K562 (cell line): ENCODE measurements around the gene RAB27B. TPM values are rescaled to one million over a fixed set of nuclear protein-coding genes. Genes with fewer than 3 reads are reported as not detected.

Experiments
- CBX8 ChIP-seq: fragments of 200-600 bp; sonication (generic); IDR thresholded peaks from 2 replicates; pipeline ENCODE4 v1.6.1; 2012; ENCODE audit warnings: borderline replicate concordance, mixed run types, low read depth, mild to moderate bottlenecking, moderate library complexity, mixed read lengths, low read length, control low read depth, inconsistent platforms; ENCODE audit not compliant: poor library complexity, severe bottlenecking; ENCODE audit errors: extremely low read depth
- CHD4 ChIP-seq: fragments of 200-600 bp; sonication (generic); IDR thresholded peaks from 3 replicates; pipeline ENCODE4 v1.6.1; 2012; ENCODE audit warnings: low read depth, mild to moderate bottlenecking, mixed read lengths, low read length, inconsistent platforms; ENCODE audit not compliant: insufficient read depth, insufficient replicate concordance, poor library complexity, severe bottlenecking
- L3MBTL2 ChIP-seq: fragments of 450-650 bp; IDR thresholded peaks from 2 replicates; pipeline ENCODE4 v1.6.1; 2016; ENCODE audit warnings: mild to moderate bottlenecking, moderate library complexity
- MAFF ChIP-seq: IDR thresholded peaks from 2 replicates; pipeline ENCODE4 v1.6.1; 2012; ENCODE audit warnings: low read length, improper control_type of control experiment
- MED1 ChIP-seq: sonication (generic); formaldehyde crosslinking; IDR thresholded peaks from 2 replicates; pipeline ENCODE4 v1.8.1; 2023; ENCODE audit warnings: missing genetic modification reagents, borderline replicate concordance
- MYNN ChIP-seq, 2 experiments: sonication (generic); formaldehyde crosslinking in 1 of 2; IDR thresholded peaks; 2 replicates each; pipeline versions ENCODE4 v1.5.0 to v1.6.1; 2016 to 2020; ENCODE audit warnings: antibody characterized with exemption in 1 of 2, missing genetic modification reagents in 1 of 2
- NEUROD1 ChIP-seq: fragments of 150-350 bp; IDR thresholded peaks from 2 replicates; pipeline ENCODE4 v1.6.1; 2014; ENCODE audit warnings: borderline replicate concordance, low read length, low read depth; ENCODE audit not compliant: partially characterized antibody
- NFE2 ChIP-seq: IDR thresholded peaks from 2 replicates; pipeline ENCODE4 v1.6.1; 2014; ENCODE audit warnings: antibody characterized with exemption, low read depth
- RFX7 ChIP-seq: fragments of 250-450 bp; sonication (Bioruptor Pico); IDR thresholded peaks from 2 replicates; pipeline ENCODE4 v1.5.1; 2021; ENCODE audit warnings: mild to moderate bottlenecking
- SIX5 ChIP-seq, 2 experiments: IDR thresholded peaks; 2 replicates each; pipeline ENCODE4 v1.6.1; 2011; ENCODE audit warnings: low read length in 2 of 2, borderline replicate concordance in 1 of 2, low read depth in 1 of 2, mild to moderate bottlenecking in 1 of 2, moderate library complexity in 1 of 2; ENCODE audit not compliant: insufficient read depth in 1 of 2
- SMARCE1 ChIP-seq: fragments of 450-650 bp; IDR thresholded peaks from 2 replicates; pipeline ENCODE4 v1.7.1; 2016; ENCODE audit warnings: mild to moderate bottlenecking
- TAL1 ChIP-seq: fragments of 450-650 bp; IDR thresholded peaks from 2 replicates; pipeline ENCODE4 v1.6.1; 2016; ENCODE audit warnings: mild to moderate bottlenecking
- ZNF75A ChIP-seq: fragments of 450-650 bp; formaldehyde crosslinking; IDR thresholded peaks from 2 replicates; pipeline ENCODE4 v1.4.0; 2020; ENCODE audit warnings: mild to moderate bottlenecking
- polyA plus RNA-seq, 8 experiments: library from polyadenylated mRNA; depleted of rRNA in 4 of 8; stranded (reverse) in 5 of 8; unstranded in 3 of 8; fragments of >200 nt; fragmentation: Nextera tagmentation in 2 of 8; fragmentation: Illumina TruSeq in 1 of 8; extraction: Ambion mirVana in 2 of 8; extraction: Trizol in 1 of 8; gene quantifications; 2 replicates each; pipeline versions ENCODE4 v1.2.1 to v1.2.3, GENCODE V29; 2011 to 2014; ENCODE audit warnings: inconsistent platforms in 1 of 8, missing spikeins in 1 of 8
- total RNA-seq, 7 experiments: library from RNA; depleted of rRNA in 6 of 7; stranded (reverse); fragments of >200 nt in 6 of 7; fragmentation: Illumina TruSeq in 2 of 7; extraction: Trizol in 2 of 7; gene quantifications; 2 replicates each; pipeline versions ENCODE4 v1.2.1 to v1.2.3, GENCODE V29; 2011 to 2021; ENCODE audit warnings: low replicate concordance in 1 of 7
- TF ChIP-seq, protein P1 (sequence below): sonication (generic); formaldehyde crosslinking; IDR thresholded peaks from 2 replicates; pipeline ENCODE4 v1.8.1; 2023; ENCODE audit warnings: mild to moderate bottlenecking, missing genetic modification reagents
- TF ChIP-seq, protein P2 (sequence below), 2 experiments: fragments of 450-650 bp; IDR thresholded peaks; 2 replicates each; pipeline ENCODE4 v1.6.1; 2016; ENCODE audit warnings: mild to moderate bottlenecking in 2 of 2, borderline replicate concordance in 1 of 2, low read depth in 1 of 2, moderate library complexity in 1 of 2
- TF ChIP-seq, protein P3 (sequence below): fragments of 450-650 bp; IDR thresholded peaks from 2 replicates; pipeline ENCODE4 v1.6.1; 2016

RAB27B gene
- total and polyA plus RNA-seq, 9 of the 15 experiments (the other 6 are each of a cell fraction or from before 2014, with no cell fraction given): 0.44 to 5.7 (median 1.2) TPM

DNA sequence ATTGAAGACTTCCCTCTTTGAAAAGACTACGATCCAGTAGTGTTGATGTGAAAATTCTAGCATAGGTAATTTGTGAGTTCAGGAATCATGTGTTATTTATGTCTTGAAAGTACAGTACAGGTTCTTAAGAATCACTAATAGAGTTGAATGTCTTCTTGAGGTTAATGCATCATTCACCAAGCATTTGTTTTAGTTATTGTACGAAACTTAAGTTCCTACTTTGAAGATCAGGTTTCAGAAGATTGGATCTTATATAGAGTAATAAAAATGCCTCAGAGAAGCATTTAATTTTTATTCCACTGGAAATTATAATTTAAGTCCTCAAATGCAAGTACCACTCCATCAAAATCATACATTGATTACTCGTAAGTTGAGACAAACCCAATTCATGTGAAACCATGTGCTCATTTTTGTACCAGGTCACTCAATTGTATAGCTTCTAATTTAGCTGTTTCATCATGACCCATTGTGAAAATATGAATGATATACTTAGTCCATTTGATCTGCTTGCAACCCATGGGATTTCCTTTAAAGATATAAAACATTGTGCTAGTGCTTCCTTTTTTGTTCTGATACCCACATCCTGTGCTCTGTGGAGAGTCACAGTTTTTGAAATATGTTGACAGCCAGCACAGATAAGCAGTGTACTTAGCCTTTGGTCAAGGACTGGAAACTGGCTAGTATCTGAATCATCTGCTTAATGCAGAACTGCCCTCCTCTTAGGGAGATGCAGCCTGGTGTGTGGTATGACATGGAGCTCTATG lies 22.5 kb upstream of the RAB27B start (continued):
- TF ChIP-seq CBX8 (no peak), L3MBTL2 (no peak), CHD4 (no peak), MAFF (no peak), MED1 (CRISPR knock-in tag) (no peak), TAL1 (0 out of 2 replicates have a peak, but pooled peaks have one; percentile 22), MYNN (IDR thresholded peaks at IDR 0.05) (peak; percentile 33; the same call in 1 of the 2 replicates), MYNN (CRISPR knock-in tag; IDR thresholded peaks at IDR 0.05) (no peak), NFE2 (no peak), SIX5 (IDR thresholded peaks at IDR 0.05; ENCODE audit: borderline replicate concordance in 1 of 2, insufficient read depth in 1 of 2, low read depth in 1 of 2, low read length in 2 of 2) (no peak), ZNF75A (no peak), SMARCE1 (peak; percentile 81), RFX7 (CRISPR knock-in tag) (no peak), NEUROD1 (peak; percentile 23)
- TF ChIP-seq, protein P1, sequence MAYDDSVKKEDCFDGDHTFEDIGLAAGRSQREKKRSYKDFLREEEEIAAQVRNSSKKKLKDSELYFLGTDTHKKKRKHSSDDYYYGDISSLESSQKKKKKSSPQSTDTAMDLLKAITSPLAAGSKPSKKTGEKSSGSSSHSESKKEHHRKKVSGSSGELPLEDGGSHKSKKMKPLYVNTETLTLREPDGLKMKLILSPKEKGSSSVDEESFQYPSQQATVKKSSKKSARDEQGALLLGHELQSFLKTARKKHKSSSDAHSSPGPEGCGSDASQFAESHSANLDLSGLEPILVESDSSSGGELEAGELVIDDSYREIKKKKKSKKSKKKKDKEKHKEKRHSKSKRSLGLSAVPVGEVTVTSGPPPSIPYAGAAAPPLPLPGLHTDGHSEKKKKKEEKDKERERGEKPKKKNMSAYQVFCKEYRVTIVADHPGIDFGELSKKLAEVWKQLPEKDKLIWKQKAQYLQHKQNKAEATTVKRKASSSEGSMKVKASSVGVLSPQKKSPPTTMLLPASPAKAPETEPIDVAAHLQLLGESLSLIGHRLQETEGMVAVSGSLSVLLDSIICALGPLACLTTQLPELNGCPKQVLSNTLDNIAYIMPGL (CRISPR knock-in tag): no peak
- TF ChIP-seq, protein P2, sequence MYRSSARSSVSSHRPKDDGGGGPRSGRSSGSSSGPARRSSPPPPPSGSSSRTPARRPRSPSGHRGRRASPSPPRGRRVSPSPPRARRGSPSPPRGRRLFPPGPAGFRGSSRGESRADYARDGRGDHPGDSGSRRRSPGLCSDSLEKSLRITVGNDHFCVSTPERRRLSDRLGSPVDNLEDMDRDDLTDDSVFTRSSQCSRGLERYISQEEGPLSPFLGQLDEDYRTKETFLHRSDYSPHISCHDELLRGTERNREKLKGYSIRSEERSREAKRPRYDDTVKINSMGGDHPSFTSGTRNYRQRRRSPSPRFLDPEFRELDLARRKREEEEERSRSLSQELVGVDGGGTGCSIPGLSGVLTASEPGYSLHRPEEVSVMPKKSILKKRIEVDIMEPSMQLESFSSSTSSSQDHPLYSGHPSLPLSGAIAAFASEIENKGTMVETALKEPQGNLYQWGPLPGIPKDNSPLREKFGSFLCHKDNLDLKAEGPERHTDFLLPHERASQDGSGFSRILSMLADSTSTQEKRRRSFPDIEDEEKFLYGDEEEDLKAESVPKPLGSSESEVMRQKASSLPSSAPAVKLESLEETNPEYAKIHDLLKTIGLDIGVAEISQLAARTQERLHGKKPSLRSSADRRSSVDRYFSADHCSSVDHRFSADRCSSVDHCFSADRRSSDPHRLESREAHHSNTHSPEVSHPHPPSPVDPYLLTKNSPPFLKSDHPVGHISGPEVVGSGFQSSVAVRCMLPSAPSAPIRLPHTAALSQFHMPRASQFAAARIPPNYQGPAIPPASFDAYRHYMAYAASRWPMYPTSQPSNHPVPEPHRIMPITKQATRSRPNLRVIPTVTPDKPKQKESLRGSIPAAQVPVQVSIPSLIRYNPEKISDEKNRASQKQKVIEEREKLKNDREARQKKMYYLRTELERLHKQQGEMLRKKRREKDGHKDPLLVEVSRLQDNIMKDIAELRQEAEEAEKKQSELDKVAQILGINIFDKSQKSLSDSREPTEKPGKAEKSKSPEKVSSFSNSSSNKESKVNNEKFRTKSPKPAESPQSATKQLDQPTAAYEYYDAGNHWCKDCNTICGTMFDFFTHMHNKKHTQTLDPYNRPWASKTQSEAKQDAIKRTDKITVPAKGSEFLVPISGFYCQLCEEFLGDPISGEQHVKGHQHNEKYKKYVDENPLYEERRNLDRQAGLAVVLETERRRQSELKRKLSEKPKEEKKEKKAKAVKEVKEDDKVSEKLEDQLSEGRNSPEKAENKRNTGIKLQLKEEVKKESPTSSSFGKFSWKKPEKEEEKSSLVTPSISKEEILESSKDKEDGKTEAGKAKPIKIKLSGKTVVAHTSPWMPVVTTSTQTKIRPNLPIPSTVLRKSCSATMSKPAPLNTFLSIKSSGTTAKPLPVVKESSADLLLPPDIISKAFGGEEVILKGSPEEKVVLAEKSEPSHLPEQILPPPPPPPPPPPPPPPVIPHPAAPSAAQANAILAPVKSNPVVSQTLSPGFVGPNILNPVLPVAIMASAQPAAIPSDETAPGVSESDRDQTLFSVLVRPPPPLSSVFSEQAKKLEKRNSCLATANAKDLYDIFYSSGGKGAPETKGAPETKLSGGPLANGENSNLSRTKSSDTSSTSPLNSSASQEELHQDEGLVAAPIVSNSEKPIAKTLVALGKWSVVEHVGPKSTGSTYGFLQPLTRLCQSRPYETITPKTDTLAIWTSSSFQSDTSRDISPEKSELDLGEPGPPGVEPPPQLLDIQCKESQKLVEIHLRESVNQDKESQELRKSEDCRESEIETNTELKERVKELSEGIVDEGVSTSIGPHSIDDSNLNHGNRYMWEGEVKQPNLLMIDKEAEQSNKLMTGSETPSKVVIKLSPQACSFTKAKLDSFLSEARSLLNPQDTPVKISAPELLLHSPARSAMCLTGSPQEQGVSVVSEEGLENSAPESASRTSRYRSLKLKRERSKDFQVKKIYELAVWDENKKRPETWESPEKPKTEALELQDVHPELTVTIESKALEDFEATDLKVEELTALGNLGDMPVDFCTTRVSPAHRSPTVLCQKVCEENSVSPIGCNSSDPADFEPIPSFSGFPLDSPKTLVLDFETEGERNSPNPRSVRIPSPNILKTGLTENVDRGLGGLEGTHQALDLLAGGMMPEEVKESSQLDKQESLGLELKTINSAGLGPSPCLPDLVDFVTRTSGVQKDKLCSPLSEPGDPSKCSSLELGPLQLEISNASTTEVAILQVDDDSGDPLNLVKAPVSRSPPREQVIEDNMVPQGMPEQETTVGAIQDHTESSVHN (IDR thresholded peaks at IDR 0.05; ENCODE audit: borderline replicate concordance in 1 of 2, low read depth in 1 of 2): no peak
- TF ChIP-seq, protein P3, sequence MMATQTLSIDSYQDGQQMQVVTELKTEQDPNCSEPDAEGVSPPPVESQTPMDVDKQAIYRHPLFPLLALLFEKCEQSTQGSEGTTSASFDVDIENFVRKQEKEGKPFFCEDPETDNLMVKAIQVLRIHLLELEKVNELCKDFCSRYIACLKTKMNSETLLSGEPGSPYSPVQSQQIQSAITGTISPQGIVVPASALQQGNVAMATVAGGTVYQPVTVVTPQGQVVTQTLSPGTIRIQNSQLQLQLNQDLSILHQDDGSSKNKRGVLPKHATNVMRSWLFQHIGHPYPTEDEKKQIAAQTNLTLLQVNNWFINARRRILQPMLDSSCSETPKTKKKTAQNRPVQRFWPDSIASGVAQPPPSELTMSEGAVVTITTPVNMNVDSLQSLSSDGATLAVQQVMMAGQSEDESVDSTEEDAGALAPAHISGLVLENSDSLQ: peak; percentile 85
